B cell (primary cell): ENCODE data around the gene ATG16L1.

Experiments
- EZH2 ChIP-seq: IDR thresholded peaks from 2 replicates; pipeline ENCODE4 v1.6.1; 2012; ENCODE audit warnings: borderline replicate concordance, low read depth, mild to moderate bottlenecking, moderate library complexity, low read length; ENCODE audit not compliant: insufficient read depth, poor library complexity, severe bottlenecking
- TF ChIP-seq, protein P1 (sequence below): fragments of 200-600 bp; IDR thresholded peaks from one replicate; pipeline ENCODE4 v1.8.0; 2022; ENCODE audit warnings: antibody characterized with exemption, mild to moderate bottlenecking

DNA sequence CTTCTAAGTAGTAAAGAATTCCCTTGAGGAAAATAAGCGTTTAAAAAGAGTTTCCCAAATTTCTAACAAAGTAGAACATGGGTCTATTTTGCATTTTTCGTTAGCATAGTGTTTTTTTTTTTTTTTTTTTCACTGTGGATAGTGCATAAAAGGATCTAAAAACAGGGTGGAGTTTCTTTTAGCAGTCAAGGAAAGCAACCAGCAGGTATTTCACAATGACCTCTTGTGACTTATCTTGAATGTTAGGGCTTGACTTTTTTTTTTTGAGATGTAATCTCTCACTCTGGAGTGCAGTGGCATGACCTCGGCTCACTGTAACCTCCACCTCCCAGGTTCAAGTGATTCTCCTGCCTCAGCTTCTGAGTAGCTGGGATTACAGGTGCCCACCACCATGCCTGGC is 88.0 kb downstream of the ATG16L1 start:
- TF ChIP-seq, protein P1, sequence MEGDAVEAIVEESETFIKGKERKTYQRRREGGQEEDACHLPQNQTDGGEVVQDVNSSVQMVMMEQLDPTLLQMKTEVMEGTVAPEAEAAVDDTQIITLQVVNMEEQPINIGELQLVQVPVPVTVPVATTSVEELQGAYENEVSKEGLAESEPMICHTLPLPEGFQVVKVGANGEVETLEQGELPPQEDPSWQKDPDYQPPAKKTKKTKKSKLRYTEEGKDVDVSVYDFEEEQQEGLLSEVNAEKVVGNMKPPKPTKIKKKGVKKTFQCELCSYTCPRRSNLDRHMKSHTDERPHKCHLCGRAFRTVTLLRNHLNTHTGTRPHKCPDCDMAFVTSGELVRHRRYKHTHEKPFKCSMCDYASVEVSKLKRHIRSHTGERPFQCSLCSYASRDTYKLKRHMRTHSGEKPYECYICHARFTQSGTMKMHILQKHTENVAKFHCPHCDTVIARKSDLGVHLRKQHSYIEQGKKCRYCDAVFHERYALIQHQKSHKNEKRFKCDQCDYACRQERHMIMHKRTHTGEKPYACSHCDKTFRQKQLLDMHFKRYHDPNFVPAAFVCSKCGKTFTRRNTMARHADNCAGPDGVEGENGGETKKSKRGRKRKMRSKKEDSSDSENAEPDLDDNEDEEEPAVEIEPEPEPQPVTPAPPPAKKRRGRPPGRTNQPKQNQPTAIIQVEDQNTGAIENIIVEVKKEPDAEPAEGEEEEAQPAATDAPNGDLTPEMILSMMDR = no peak
- no peak for TF ChIP-seq EZH2
